ENCODE measurements around the gene ETHE1. TPM values are rescaled to one million over a fixed set of nuclear protein-coding genes. Genes with fewer than 3 reads are reported as not detected.

The ETHE1 gene
- total RNA-seq, 1 experiment from 2014 or later, result 19.0 TPM

DNA sequence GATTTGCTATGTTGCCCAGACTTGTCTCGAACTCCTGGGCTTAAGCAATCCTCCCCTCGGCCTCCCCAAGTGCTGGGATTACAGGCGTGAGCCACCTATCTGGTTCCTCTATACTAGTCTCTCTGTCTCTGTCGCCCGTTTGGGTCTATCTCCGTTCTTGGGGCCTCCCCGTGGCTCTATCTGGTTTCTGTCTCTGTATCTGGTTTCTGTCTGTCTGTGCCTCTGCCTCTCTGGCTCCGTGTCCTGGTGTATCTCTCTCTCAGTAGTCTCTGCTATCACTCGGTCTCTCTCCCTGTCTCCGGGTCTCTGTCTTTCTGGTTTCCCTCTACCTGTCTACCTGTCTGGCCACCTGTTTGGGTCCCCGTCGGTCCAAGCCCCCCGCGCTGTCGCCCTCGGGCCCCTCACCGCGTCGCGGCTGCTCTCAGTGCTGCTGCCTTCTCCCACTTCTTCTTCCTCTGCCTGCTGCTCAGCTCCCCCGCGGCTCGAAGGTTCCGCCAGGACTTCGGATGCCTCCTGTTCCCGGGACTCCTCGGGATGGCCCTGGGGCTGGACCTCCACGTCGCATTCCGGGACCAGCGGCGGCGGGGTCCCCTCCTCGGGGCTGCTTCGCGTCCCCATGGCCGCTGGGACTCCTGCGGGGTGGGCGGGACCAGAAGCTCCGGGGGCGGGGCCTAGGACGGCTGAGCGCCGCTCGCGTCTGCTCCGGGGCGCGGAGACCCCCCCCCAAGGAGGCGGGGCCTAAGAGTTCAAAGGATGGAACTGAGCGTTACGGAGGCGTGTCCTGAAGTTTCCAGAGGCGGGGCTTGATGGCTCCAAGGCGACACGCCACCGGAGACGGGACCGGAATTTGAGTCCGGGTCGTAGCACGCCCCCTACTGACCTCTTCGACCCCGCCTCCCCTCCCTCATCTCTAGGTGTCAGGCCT lies 23.2 kb downstream of the ETHE1 start (continued):
- TF ChIP-seq, protein P1, sequence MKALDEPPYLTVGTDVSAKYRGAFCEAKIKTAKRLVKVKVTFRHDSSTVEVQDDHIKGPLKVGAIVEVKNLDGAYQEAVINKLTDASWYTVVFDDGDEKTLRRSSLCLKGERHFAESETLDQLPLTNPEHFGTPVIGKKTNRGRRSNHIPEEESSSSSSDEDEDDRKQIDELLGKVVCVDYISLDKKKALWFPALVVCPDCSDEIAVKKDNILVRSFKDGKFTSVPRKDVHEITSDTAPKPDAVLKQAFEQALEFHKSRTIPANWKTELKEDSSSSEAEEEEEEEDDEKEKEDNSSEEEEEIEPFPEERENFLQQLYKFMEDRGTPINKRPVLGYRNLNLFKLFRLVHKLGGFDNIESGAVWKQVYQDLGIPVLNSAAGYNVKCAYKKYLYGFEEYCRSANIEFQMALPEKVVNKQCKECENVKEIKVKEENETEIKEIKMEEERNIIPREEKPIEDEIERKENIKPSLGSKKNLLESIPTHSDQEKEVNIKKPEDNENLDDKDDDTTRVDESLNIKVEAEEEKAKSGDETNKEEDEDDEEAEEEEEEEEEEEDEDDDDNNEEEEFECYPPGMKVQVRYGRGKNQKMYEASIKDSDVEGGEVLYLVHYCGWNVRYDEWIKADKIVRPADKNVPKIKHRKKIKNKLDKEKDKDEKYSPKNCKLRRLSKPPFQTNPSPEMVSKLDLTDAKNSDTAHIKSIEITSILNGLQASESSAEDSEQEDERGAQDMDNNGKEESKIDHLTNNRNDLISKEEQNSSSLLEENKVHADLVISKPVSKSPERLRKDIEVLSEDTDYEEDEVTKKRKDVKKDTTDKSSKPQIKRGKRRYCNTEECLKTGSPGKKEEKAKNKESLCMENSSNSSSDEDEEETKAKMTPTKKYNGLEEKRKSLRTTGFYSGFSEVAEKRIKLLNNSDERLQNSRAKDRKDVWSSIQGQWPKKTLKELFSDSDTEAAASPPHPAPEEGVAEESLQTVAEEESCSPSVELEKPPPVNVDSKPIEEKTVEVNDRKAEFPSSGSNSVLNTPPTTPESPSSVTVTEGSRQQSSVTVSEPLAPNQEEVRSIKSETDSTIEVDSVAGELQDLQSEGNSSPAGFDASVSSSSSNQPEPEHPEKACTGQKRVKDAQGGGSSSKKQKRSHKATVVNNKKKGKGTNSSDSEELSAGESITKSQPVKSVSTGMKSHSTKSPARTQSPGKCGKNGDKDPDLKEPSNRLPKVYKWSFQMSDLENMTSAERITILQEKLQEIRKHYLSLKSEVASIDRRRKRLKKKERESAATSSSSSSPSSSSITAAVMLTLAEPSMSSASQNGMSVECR (CRISPR knock-in tag; IDR thresholded peaks at IDR 0.05; ENCODE audit: borderline replicate concordance), result peak; percentile 40; the same call in 1 of the 2 replicates
- no peak for TF ChIP-seq NR3C1 (CRISPR knock-in tag; conservative IDR thresholded peaks at IDR 0.05; ENCODE audit: low read depth)
- TF ChIP-seq, protein P2, sequence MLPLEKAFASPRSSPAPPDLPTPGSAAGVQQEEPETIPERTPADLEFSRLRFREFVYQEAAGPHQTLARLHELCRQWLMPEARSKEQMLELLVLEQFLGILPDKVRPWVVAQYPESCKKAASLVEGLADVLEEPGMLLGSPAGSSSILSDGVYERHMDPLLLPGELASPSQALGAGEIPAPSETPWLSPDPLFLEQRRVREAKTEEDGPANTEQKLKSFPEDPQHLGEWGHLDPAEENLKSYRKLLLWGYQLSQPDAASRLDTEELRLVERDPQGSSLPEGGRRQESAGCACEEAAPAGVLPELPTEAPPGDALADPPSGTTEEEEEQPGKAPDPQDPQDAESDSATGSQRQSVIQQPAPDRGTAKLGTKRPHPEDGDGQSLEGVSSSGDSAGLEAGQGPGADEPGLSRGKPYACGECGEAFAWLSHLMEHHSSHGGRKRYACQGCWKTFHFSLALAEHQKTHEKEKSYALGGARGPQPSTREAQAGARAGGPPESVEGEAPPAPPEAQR (CRISPR knock-in tag; IDR thresholded peaks at IDR 0.05), result no peak
- TF ChIP-seq, protein P3, sequence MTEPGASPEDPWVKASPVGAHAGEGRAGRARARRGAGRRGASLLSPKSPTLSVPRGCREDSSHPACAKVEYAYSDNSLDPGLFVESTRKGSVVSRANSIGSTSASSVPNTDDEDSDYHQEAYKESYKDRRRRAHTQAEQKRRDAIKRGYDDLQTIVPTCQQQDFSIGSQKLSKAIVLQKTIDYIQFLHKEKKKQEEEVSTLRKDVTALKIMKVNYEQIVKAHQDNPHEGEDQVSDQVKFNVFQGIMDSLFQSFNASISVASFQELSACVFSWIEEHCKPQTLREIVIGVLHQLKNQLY (CRISPR knock-in tag; IDR thresholded peaks at IDR 0.05), result no peak
- TF ChIP-seq, protein P4, sequence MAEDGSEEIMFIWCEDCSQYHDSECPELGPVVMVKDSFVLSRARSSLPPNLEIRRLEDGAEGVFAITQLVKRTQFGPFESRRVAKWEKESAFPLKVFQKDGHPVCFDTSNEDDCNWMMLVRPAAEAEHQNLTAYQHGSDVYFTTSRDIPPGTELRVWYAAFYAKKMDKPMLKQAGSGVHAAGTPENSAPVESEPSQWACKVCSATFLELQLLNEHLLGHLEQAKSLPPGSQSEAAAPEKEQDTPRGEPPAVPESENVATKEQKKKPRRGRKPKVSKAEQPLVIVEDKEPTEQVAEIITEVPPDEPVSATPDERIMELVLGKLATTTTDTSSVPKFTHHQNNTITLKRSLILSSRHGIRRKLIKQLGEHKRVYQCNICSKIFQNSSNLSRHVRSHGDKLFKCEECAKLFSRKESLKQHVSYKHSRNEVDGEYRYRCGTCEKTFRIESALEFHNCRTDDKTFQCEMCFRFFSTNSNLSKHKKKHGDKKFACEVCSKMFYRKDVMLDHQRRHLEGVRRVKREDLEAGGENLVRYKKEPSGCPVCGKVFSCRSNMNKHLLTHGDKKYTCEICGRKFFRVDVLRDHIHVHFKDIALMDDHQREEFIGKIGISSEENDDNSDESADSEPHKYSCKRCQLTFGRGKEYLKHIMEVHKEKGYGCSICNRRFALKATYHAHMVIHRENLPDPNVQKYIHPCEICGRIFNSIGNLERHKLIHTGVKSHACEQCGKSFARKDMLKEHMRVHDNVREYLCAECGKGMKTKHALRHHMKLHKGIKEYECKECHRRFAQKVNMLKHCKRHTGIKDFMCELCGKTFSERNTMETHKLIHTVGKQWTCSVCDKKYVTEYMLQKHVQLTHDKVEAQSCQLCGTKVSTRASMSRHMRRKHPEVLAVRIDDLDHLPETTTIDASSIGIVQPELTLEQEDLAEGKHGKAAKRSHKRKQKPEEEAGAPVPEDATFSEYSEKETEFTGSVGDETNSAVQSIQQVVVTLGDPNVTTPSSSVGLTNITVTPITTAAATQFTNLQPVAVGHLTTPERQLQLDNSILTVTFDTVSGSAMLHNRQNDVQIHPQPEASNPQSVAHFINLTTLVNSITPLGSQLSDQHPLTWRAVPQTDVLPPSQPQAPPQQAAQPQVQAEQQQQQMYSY (CRISPR knock-in tag; IDR thresholded peaks at IDR 0.05), result no peak
- TF ChIP-seq ELF4 (CRISPR knock-in tag; IDR thresholded peaks at IDR 0.05; ENCODE audit: low read depth), result no peak

DNA sequence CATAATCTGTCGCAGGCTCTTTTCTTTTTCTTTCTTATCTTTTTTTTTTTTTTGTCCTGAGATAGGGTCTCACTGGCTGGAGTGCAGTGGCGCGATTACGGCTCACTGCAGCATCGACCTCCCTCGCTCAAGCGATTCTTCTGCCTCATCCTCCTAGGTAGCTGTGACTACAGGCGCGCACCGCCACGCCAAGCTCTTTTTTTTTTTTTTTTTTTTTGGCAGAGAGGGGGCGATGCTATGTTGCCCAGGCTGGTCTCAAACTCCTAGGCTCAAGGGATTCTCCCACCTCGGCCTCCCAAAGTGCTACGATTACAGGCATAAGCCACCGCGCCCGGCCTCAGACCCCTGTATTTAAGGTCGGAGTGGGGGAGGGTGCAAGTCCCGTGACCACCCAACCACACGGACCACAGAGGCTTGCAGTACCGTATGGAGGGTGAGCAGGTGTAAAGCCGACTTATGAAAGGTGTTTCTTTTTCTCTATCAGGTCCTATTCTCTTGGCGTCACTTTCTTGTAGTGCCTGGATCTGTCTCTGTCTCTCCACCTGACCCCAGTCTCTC lies 24.5 kb downstream of the ETHE1 start:
- Mint-ChIP-seq H3K36me3 (no peaks in the 10 kb centered on the region), H3K4me3 (peak overlapping the region; percentile 91), H3K9me3 (no peaks in the 10 kb centered on the region), H3K27ac (no peak overlapping the region), H3K4me1 (peaks cover 21% of the 10 kb centered on the region), H3K27me3 (ENCODE audit: low read depth) (peaks cover 38% of the 10 kb centered on the region)
- POLR2A ChIA-PET, result interaction anchor here (0.6 to 1.6 kb wide), 4 partner anchors 17 to 401 kb away, joined by 3 to 10 read pairs (median 4); no protein-coding TSS in a partner anchor
- ATAC-seq, result no peak
- no peak for DNase-seq (ENCODE audit: low spot score)
- TF ChIP-seq GRHL2 (CRISPR knock-in tag; IDR thresholded peaks at IDR 0.05; ENCODE audit: insufficient replicate concordance, severe bottlenecking) (no peak), FOXK1 (CRISPR knock-in tag; IDR thresholded peaks at IDR 0.05) (no peak)
- TF ChIP-seq, protein P5, sequence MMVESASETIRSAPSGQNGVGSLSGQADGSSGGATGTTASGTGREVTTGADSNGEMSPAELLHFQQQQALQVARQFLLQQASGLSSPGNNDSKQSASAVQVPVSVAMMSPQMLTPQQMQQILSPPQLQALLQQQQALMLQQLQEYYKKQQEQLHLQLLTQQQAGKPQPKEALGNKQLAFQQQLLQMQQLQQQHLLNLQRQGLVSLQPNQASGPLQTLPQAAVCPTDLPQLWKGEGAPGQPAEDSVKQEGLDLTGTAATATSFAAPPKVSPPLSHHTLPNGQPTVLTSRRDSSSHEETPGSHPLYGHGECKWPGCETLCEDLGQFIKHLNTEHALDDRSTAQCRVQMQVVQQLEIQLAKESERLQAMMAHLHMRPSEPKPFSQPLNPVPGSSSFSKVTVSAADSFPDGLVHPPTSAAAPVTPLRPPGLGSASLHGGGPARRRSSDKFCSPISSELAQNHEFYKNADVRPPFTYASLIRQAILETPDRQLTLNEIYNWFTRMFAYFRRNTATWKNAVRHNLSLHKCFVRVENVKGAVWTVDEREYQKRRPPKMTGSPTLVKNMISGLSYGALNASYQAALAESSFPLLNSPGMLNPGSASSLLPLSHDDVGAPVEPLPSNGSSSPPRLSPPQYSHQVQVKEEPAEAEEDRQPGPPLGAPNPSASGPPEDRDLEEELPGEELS (CRISPR knock-in tag; IDR thresholded peaks at IDR 0.05), result no peak
- CTCF ChIA-PET, result interaction anchor here (0.6 to 2.5 kb wide), 25 partner anchors 11 to 1710 kb away, joined by 3 to 48 read pairs (median 4); partner anchors contain the start of genes ETHE1, LYPD3 and ZNF575

Measured in WTC11 (cell line).